A549 treated with AZD9567 at 1 μM for 4 hours (cell line): Measurements from ENCODE around the gene ZNF697. TPM values are rescaled to one million over a fixed set of nuclear protein-coding genes. Genes with fewer than 3 reads are reported as not detected.

Source experiments
- total RNA-seq: library from RNA; stranded (reverse); fragments of 200-300 nt; extraction: Qiagen RNA extraction; gene quantifications from 5 replicates; pipeline ENCODE4 v1.2.3, GENCODE V29; 2022; ENCODE audit not compliant: insufficient read depth

The ZNF697 gene
- 1.6 to 1.9 TPM (median 1.7 TPM) in 5 replicates for total RNA-seq

DNA sequence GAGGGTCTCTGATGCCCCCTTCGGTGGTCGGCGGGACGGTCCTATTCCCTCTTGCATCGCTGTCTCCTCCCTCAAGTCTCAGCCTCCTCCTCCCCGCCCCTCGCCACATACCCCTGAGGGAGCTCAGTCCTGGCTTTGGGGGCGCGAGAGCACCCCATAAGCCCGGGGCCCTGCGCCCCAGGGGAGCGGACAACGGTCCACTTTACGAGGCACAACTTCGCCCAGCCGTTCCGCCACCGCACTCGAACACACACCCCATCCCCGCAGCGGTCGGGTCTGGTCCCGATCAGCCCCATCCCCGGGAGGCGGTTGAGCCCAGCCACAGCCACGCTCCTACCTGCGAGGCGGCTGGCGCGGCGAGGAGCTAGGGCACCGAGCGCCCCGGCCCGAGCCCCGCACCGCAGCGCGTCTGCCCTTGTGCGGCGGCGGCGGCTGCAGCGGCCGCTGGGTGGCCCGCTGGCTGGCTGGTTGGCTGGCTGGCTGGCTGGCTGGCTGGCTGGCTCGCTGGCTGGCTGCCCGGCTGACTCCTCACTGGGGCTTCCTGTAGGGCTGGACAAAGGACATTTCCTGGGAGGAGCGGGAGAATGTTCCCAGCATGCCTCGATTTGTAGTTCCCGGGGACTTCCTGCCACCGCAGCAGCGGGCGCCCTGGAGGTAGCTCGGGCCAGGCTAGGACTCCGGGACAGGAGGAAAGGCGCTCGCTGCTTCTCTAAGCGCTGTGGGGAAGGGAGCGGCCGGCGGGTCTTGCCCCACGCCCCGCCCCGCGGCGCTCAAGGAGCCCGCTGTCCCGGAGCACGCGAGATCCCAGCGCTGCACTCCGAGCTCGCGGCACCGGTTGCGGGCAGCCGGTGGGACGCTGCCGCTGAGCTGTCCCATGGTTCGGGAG lies at the start of gene ZNF697:
ZNF697 (minus strand) TSS at position 533 of the 886 bp plus-strand sequence. CDS start 22,166 bp downstream, outside the sequence.

Other genes starting within 250 kb of the ZNF697 start
- not detected in 5 replicates for gene HSD3B2, start 233.1 kb downstream of the ZNF697 start, total RNA-seq
- not detected in 5 replicates for gene HSD3B1, start 141.1 kb downstream of the ZNF697 start, total RNA-seq
- 66.9 to 103 TPM (median 91.7 TPM) in 5 replicates for gene PHGDH, start 63.7 kb upstream of the ZNF697 start, total RNA-seq
- not detected in 5 replicates for gene HMGCS2, start 120.6 kb upstream of the ZNF697 start, total RNA-seq
- not detected in 5 replicates for gene REG4, start 163.2 kb upstream of the ZNF697 start, total RNA-seq
- gene ADAM30, start 248.2 kb upstream of the ZNF697 start, total RNA-seq, result not detected in 5 replicates